H9 (cell line): ENCODE measurements around the gene MAPKAP1. TPM values are rescaled to one million over a fixed set of nuclear protein-coding genes. Genes with fewer than 3 reads are reported as not detected.

Experiments
- DNase-seq: peaks from one replicate; pipeline ENCODE4 v3.0.0-alpha.2; 2017
- H2AFZ ChIP-seq: one replicate; pipeline ENCODE4 v1.6.1; 2013; ENCODE audit warnings: mild to moderate bottlenecking, low read length, control low read depth, moderate library complexity
- H2AK5ac ChIP-seq: 2 replicates; pipeline ENCODE4 v1.6.1; 2013; ENCODE audit warnings: low read length, control low read depth, mixed read lengths; ENCODE audit not compliant: insufficient read length
- H2BK120ac ChIP-seq: one replicate; pipeline ENCODE4 v1.6.1; 2013; ENCODE audit warnings: low read depth, mild to moderate bottlenecking, low read length, control low read depth, inconsistent platforms; ENCODE audit not compliant: poor library complexity, severe bottlenecking
- H2BK12ac ChIP-seq: 2 replicates; pipeline ENCODE4 v1.6.1; 2013; ENCODE audit warnings: low read length, control low read depth, mixed read lengths, low read depth; ENCODE audit not compliant: insufficient read length
- H2BK15ac ChIP-seq: 2 replicates; pipeline ENCODE4 v1.6.1; 2013; ENCODE audit warnings: low read depth, low read length, control low read depth
- H2BK20ac ChIP-seq: one replicate; pipeline ENCODE4 v1.6.1; 2013; ENCODE audit warnings: low read depth, mild to moderate bottlenecking, low read length, control low read depth, inconsistent platforms; ENCODE audit not compliant: poor library complexity, severe bottlenecking
- H2BK5ac ChIP-seq: 2 replicates; pipeline ENCODE4 v1.6.1; 2013; ENCODE audit warnings: low read length, control low read depth, mixed read lengths; ENCODE audit not compliant: insufficient read length
- H3K14ac ChIP-seq: 2 replicates; pipeline ENCODE4 v1.6.1; 2013; ENCODE audit warnings: low read length, control low read depth; ENCODE audit not compliant: insufficient read depth
- H3K18ac ChIP-seq: 2 replicates; pipeline ENCODE4 v1.6.1; 2013; ENCODE audit warnings: low read depth, mild to moderate bottlenecking, mixed read lengths, low read length, control low read depth; ENCODE audit not compliant: insufficient read length
- H3K23ac ChIP-seq: 2 replicates; pipeline ENCODE4 v1.6.1; 2013; ENCODE audit warnings: low read length, control low read depth, mixed read lengths, low read depth; ENCODE audit not compliant: insufficient read length
- H3K23me2 ChIP-seq: 2 replicates; pipeline ENCODE4 v1.6.1; 2013; ENCODE audit warnings: low read depth, mild to moderate bottlenecking, mixed read lengths, low read length, control low read depth; ENCODE audit not compliant: insufficient read length, poor library complexity, severe bottlenecking
- H3K27ac ChIP-seq: 2 replicates; pipeline ENCODE4 v1.5.1; 2013; ENCODE audit warnings: low read length, control low read depth, mixed read lengths, low read depth; ENCODE audit not compliant: insufficient read length
- H3K27me3 ChIP-seq: 2 replicates; pipeline ENCODE4 v1.6.1; 2013; ENCODE audit warnings: low read length, control low read depth, inconsistent platforms; ENCODE audit not compliant: insufficient read depth
- H3K4ac ChIP-seq: 2 replicates; pipeline ENCODE4 v1.6.1; 2013; ENCODE audit warnings: low read depth, mild to moderate bottlenecking, control low read depth, inconsistent platforms, low read length, moderate library complexity
- H3K4me1 ChIP-seq: 2 replicates; pipeline ENCODE4 v1.6.1; 2013; ENCODE audit warnings: low read length, control low read depth, inconsistent platforms; ENCODE audit not compliant: insufficient read depth
- H3K4me2 ChIP-seq: 2 replicates; pipeline ENCODE4 v1.6.1; 2013; ENCODE audit warnings: low read length, control low read depth, mixed read lengths; ENCODE audit not compliant: insufficient read length, insufficient read depth
- H3K56ac ChIP-seq: 2 replicates; pipeline ENCODE4 v1.6.1; 2013; ENCODE audit warnings: low read depth, mild to moderate bottlenecking, mixed read lengths, low read length, control low read depth; ENCODE audit not compliant: insufficient read length
- H3K79me1 ChIP-seq: 2 replicates; pipeline ENCODE4 v1.6.1; 2013; ENCODE audit warnings: low read depth, mild to moderate bottlenecking, moderate library complexity, low read length, control low read depth, inconsistent platforms; ENCODE audit not compliant: insufficient read depth, poor library complexity, severe bottlenecking
- H3K79me2 ChIP-seq: 2 replicates; pipeline ENCODE4 v1.6.1; 2013; ENCODE audit warnings: low read length, control low read depth, inconsistent platforms; ENCODE audit not compliant: insufficient read depth
- H3K9ac ChIP-seq: 2 replicates; pipeline ENCODE4 v1.6.1; 2013; ENCODE audit warnings: low read length, control low read depth, mixed read lengths; ENCODE audit not compliant: insufficient read length; ENCODE audit errors: extremely low read depth
- H3K9me3 ChIP-seq: one replicate; pipeline ENCODE4 v1.6.1; 2013; ENCODE audit warnings: low read depth, low read length, inconsistent platforms; ENCODE audit not compliant: control insufficient read depth
- H3T11ph ChIP-seq: one replicate; pipeline ENCODE4 v1.6.1; 2013; ENCODE audit warnings: mild to moderate bottlenecking, low read length, control low read depth, inconsistent platforms
- H4K20me1 ChIP-seq: one replicate; pipeline ENCODE4 v1.6.1; 2013; ENCODE audit not compliant: control insufficient read depth, insufficient read length, insufficient read depth
- H4K5ac ChIP-seq: 2 replicates; pipeline ENCODE4 v1.6.1; 2013; ENCODE audit warnings: low read depth, mild to moderate bottlenecking, mixed read lengths, low read length, control low read depth; ENCODE audit not compliant: insufficient read length
- H4K8ac ChIP-seq: replicated peaks from 2 replicates; pipeline ENCODE4 v1.6.1; 2013; ENCODE audit warnings: low read length, control low read depth, mixed read lengths, low read depth; ENCODE audit not compliant: insufficient read length
- H4K91ac ChIP-seq: 2 replicates; pipeline ENCODE4 v1.6.1; 2013; ENCODE audit warnings: low read depth, mild to moderate bottlenecking, moderate library complexity, mixed read lengths, low read length, control low read depth; ENCODE audit not compliant: insufficient read length
- H3K27ac Mint-ChIP-seq, 3 experiments: 2 replicates in 2 of 3; 3 replicates in 1 of 3; pipeline ENCODE4 v1.8.0; 2020 to 2021; ENCODE audit warnings: mixed read lengths in 3 of 3, mild to moderate bottlenecking in 1 of 3, moderate library complexity in 1 of 3
- H3K27me3 Mint-ChIP-seq: 2 replicates; pipeline ENCODE4 v1.8.0; 2021; ENCODE audit warnings: low read depth, mild to moderate bottlenecking, moderate library complexity, mixed read lengths
- H3K36me3 Mint-ChIP-seq, 3 experiments: 2 replicates in 2 of 3; 3 replicates in 1 of 3; pipeline ENCODE4 v1.8.0; 2020 to 2021; ENCODE audit warnings: low read depth in 3 of 3, mixed read lengths in 3 of 3; ENCODE audit not compliant: insufficient read depth in 1 of 3
- H3K4me1 Mint-ChIP-seq, 2 experiments: 2 replicates each; pipeline ENCODE4 v1.8.0; 2020; ENCODE audit warnings: mixed read lengths in 2 of 2
- H3K4me3 Mint-ChIP-seq, 2 experiments: 2 replicates in 1 of 2; 3 replicates in 1 of 2; pipeline ENCODE4 v1.8.0; 2020 to 2021; ENCODE audit warnings: mild to moderate bottlenecking in 2 of 2, mixed read lengths in 2 of 2, moderate library complexity in 1 of 2
- H3K9me3 Mint-ChIP-seq, 2 experiments: 2 replicates in 1 of 2; 3 replicates in 1 of 2; pipeline ENCODE4 v1.8.0; 2020; ENCODE audit warnings: mild to moderate bottlenecking in 2 of 2, mixed read lengths in 2 of 2, moderate library complexity in 1 of 2
- CTCF ChIP-seq: fragments of 200-600 bp; sonication (generic); conservative IDR thresholded peaks from 3 replicates; pipeline ENCODE4 v1.8.0; 2021; ENCODE audit warnings: antibody characterized with exemption, mild to moderate bottlenecking
- WGBS: extraction: QIAGEN DNeasy Blood & Tissue Kit; methylation state at CpG from one replicate; pipeline ENCODE4 v1.1.7; 2013; ENCODE audit warnings: missing lambda C conversion rate, low lambda C conversion rate, mixed read lengths; ENCODE audit not compliant: insufficient read length; ENCODE audit errors: extremely low coverage; 5-methylcytosine and 5-hydroxymethylcytosine counted together
- total RNA-seq: library from RNA; stranded (reverse); gene quantifications from 2 replicates; pipeline ENCODE4 v1.2.1, GENCODE V29; 2021

The MAPKAP1 gene
- total RNA-seq, 1 experiment from 2014 or later: 97.0 TPM

- WGBS: no CpG with 5 or more reads among the region's 14 CpGs
- Histone ChIP-seq H3K79me1 (no peaks in the 10 kb centered on the region), H2BK12ac (no peak overlapping the region), H2BK20ac (no peak overlapping the region), H2BK120ac (no peak overlapping the region), H4K91ac (no peak overlapping the region), H3K4me2 (no peak overlapping the region), H3K56ac (no peak overlapping the region), H4K8ac (no peak overlapping the region), H3K4me1 (no peaks in the 10 kb centered on the region), H2AFZ (no peak overlapping the region), H2BK5ac (no peak overlapping the region), H2BK15ac (no peak overlapping the region), H3K79me2 (no peaks in the 10 kb centered on the region), H3K14ac (no peak overlapping the region), H3K18ac (no peak overlapping the region), H3K27me3 (no peaks in the 10 kb centered on the region), H3K9me3 (no peaks in the 10 kb centered on the region), H4K20me1 (no peaks in the 10 kb centered on the region), H3K23me2 (peaks cover 2% of the 10 kb centered on the region), H2AK5ac (no peak overlapping the region), H3K27ac (no peak overlapping the region), H4K5ac (no peak overlapping the region), H3K9ac (no peak overlapping the region), H3K23ac (no peak overlapping the region), H3K4ac (no peak overlapping the region), H3T11ph (no peak overlapping the region)
- no peak overlapping the region for H3K4me3 Mint-ChIP-seq
- H3K9me3 Mint-ChIP-seq: no peaks in the 10 kb centered on the region
- H3K36me3 Mint-ChIP-seq: no peaks in the 10 kb centered on the region
- peaks cover 2 to 11% of the 10 kb centered on the region in 2 experiments; a peak in 3 of 4 replicates for H3K4me1 Mint-ChIP-seq
- DNase-seq: no peak
- TF ChIP-seq CTCF: no peak
- H3K27ac Mint-ChIP-seq: no peak overlapping the region; a peak in 1 of 7 replicates
- H3K27me3 Mint-ChIP-seq: no peaks in the 10 kb centered on the region; the same call in 1 of the 2 replicates
These were observed 281.0 kb downstream of the MAPKAP1 start for GRCh38 chr9:125425901-125426515.
